Kidney tubule cell (primary cell): Measurements from ENCODE around the gene LIMS2.

Experiments
- DNase-seq: peaks from one replicate; pipeline ENCODE4 v3.0.0-alpha.2; 2018; ENCODE audit warnings: low spot score

The LIMS2 gene

GRCh38 chr2:127633556-127634065, 41.7 kb downstream of the LIMS2 start:
- no peak for DNase-seq

- no peak for DNase-seq
Measured at GRCh38 chr2:127632592-127633489, 42.5 kb downstream of the LIMS2 start.

- DNase-seq, result no peak
Measured at GRCh38 chr2:127631997-127632581, 43.2 kb downstream of the LIMS2 start.

- DNase-seq, result no peak
Measured at GRCh38 chr2:127631541-127631996, 43.8 kb downstream of the LIMS2 start.

GRCh38 chr2:127630864-127631540, 44.3 kb downstream of the LIMS2 start:
- no peak for DNase-seq

- DNase-seq, result no peak
Measured at GRCh38 chr2:127630096-127630863, 45.0 kb downstream of the LIMS2 start.

- DNase-seq, result no peak
Measured at GRCh38 chr2:127629637-127630036, 45.7 kb downstream of the LIMS2 start.

GRCh38 chr2:127628767-127629614, 46.3 kb downstream of the LIMS2 start:
- DNase-seq, result no peak

- no peak for DNase-seq
Measured at GRCh38 chr2:127627740-127628571, 47.4 kb downstream of the LIMS2 start.

GRCh38 chr2:127626917-127627739, 48.2 kb downstream of the LIMS2 start:
- no peak for DNase-seq

GRCh38 chr2:127626175-127626574, 49.2 kb downstream of the LIMS2 start:
- DNase-seq, result no peak

- DNase-seq, result no peak
Measured at GRCh38 chr2:127625572-127625951, 49.8 kb downstream of the LIMS2 start.

- no peak for DNase-seq
Measured at GRCh38 chr2:127624756-127625571, 50.4 kb downstream of the LIMS2 start.

- no peak for DNase-seq
Measured at GRCh38 chr2:127624320-127624755, 51.0 kb downstream of the LIMS2 start.

GRCh38 chr2:127623388-127624319, 51.7 kb downstream of the LIMS2 start:
- DNase-seq, result no peak

GRCh38 chr2:127622561-127623387, 52.6 kb downstream of the LIMS2 start:
- DNase-seq, result no peak
